GM12878 (cell line): ENCODE results near the gene MEF2D.

Experiments
- CBFB ChIP-seq: IDR thresholded peaks from 2 replicates; pipeline ENCODE4 v1.6.1; 2016; ENCODE audit warnings: antibody characterized with exemption, low read depth
- CBX5 ChIP-seq: sonication (generic); IDR thresholded peaks from 2 replicates; pipeline ENCODE4 v1.6.1; 2016; ENCODE audit warnings: low read depth, moderate library complexity, mild to moderate bottlenecking, inconsistent platforms
- CTCF ChIP-seq, 3 experiments: IDR thresholded peaks in 2 of 3; conservative IDR thresholded peaks in 1 of 3; 2 replicates each; pipeline ENCODE4 v1.5.1; 2011; ENCODE audit warnings: low read depth in 3 of 3, low read length in 3 of 3, mild to moderate bottlenecking in 3 of 3, control low read depth in 2 of 3, moderate library complexity in 2 of 3, inconsistent platforms in 1 of 3, mixed read lengths in 1 of 3; ENCODE audit not compliant: control insufficient read depth in 2 of 3, insufficient read depth in 1 of 3; ENCODE audit errors: extremely low read depth in 1 of 3
- ESRRA ChIP-seq: IDR thresholded peaks from 2 replicates; pipeline ENCODE4 v1.6.1; 2012; ENCODE audit warnings: mild to moderate bottlenecking, low read length, improper control_type of control experiment
- EZH2 ChIP-seq: IDR thresholded peaks from 2 replicates; pipeline ENCODE4 v1.6.1; 2012; ENCODE audit warnings: low read depth, mild to moderate bottlenecking, control low read depth, inconsistent platforms, low read length, borderline replicate concordance; ENCODE audit not compliant: control insufficient read depth
- KAT2A ChIP-seq: conservative IDR thresholded peaks from 2 replicates; pipeline ENCODE4 v1.6.1; 2011; ENCODE audit warnings: low read depth, low read length; ENCODE audit not compliant: control insufficient read depth
- MAX ChIP-seq: IDR thresholded peaks from 2 replicates; pipeline ENCODE4 v1.6.1; 2012; ENCODE audit warnings: low read depth, low read length, improper control_type of control experiment
- MYC ChIP-seq: IDR thresholded peaks from 2 replicates; pipeline ENCODE4 v1.6.1; 2011; ENCODE audit warnings: mild to moderate bottlenecking, low read length, moderate library complexity, inconsistent platforms; ENCODE audit not compliant: insufficient read depth, insufficient replicate concordance, insufficient read length, severe bottlenecking
- POLR2A ChIP-seq: IDR thresholded peaks from 2 replicates; pipeline ENCODE4 v1.6.1; 2011; ENCODE audit warnings: low read depth, mild to moderate bottlenecking, low read length
- SIN3A ChIP-seq: IDR thresholded peaks from 2 replicates; pipeline ENCODE4 v1.6.1; 2012; ENCODE audit warnings: low read depth, low read length, improper control_type of control experiment
- SMC3 ChIP-seq: IDR thresholded peaks from 2 replicates; pipeline ENCODE4 v1.6.1; 2011; ENCODE audit warnings: low read length, improper control_type of control experiment, borderline replicate concordance
- SREBF1 ChIP-seq: IDR thresholded peaks from 2 replicates; pipeline ENCODE4 v1.6.1; 2012; ENCODE audit warnings: mild to moderate bottlenecking, low read length
- ZBTB11 ChIP-seq: fragments of 450-650 bp; formaldehyde crosslinking; IDR thresholded peaks from 2 replicates; pipeline ENCODE4 v1.5.0; 2022; ENCODE audit warnings: mild to moderate bottlenecking, missing genetic modification characterization

- no peak for TF ChIP-seq POLR2A
- TF ChIP-seq CBFB: no peak
- no peak for TF ChIP-seq CTCF (IDR thresholded peaks at IDR 0.05 in 2 of 3, conservative IDR thresholded peaks at IDR 0.05 in 1 of 3; ENCODE audit: control insufficient read depth in 2 of 3, extremely low read depth in 1 of 3, insufficient read depth in 1 of 3, low read depth in 3 of 3, low read length in 3 of 3)
- no peak for TF ChIP-seq ESRRA
- TF ChIP-seq CBX5: no peak
- no peak for TF ChIP-seq SREBF1
- no peak for TF ChIP-seq ZBTB11 (CRISPR knock-in tag)
- TF ChIP-seq MYC: no peak
- TF ChIP-seq SIN3A: no peak
- TF ChIP-seq KAT2A: no peak
- TF ChIP-seq SMC3: no peak
- no peak for TF ChIP-seq EZH2
- TF ChIP-seq MAX: no peak
These were observed 44.1 kb upstream of the MEF2D start for GRCh38 chr1:156544592-156545102.
